ENCODE measurements around the gene PHLDA1. TPM values are rescaled to one million over a fixed set of nuclear protein-coding genes. Genes with fewer than 3 reads are reported as not detected.

The PHLDA1 gene
- total RNA-seq, 4 donors from 2014 or later, result 0.59 to 34.8 (median 6.7) TPM

DNA sequence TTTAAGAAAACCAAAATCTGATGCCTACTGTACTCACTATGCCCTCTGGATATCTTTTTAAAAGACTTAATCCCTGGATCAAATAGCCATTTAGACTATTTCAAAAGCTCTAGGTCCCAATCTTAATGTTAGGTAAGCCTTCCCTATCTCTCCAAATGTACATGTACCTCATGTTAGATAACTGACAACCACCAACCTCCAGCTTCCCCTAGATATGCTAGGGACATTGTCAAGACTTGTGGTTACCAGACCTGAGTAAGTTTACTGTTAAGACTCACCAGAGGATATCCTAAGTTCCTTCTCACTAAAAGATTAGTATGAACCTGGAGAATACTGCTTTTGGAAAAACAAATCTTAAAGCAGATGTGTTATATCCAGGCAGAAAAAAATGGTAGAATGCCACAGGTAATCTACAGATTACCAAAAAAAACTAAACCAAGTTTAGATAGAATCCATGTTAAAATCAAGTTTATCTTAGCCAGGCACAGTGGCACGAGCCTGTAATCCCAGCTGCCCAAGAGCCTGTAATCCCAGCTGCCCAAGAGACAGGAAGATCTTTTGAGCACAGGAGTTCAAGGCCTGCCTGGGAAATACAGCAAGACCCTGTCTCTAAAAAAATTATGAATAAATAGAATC, 43.2 kb upstream of the PHLDA1 start:
- Histone ChIP-seq H3K27ac (no peak overlapping the region), H3K9me3 (no peaks in the 10 kb centered on the region), H3K4me3 (no peak overlapping the region), H3K36me3 (no peaks in the 10 kb centered on the region), H3K27me3 (no peaks in the 10 kb centered on the region), H3K4me1 (peaks cover 0 to 3% of the 10 kb centered on the region in 2 donors)
- intact Hi-C loops (cut with DNase I; ENCODE audit: low total_unique reads), result no loop called here
- no peak for DNase-seq
- TF ChIP-seq, protein P1, sequence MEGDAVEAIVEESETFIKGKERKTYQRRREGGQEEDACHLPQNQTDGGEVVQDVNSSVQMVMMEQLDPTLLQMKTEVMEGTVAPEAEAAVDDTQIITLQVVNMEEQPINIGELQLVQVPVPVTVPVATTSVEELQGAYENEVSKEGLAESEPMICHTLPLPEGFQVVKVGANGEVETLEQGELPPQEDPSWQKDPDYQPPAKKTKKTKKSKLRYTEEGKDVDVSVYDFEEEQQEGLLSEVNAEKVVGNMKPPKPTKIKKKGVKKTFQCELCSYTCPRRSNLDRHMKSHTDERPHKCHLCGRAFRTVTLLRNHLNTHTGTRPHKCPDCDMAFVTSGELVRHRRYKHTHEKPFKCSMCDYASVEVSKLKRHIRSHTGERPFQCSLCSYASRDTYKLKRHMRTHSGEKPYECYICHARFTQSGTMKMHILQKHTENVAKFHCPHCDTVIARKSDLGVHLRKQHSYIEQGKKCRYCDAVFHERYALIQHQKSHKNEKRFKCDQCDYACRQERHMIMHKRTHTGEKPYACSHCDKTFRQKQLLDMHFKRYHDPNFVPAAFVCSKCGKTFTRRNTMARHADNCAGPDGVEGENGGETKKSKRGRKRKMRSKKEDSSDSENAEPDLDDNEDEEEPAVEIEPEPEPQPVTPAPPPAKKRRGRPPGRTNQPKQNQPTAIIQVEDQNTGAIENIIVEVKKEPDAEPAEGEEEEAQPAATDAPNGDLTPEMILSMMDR (IDR thresholded peaks at IDR 0.05), result no peak
- no peak for TF ChIP-seq POLR2A (IDR thresholded peaks at IDR 0.05)

DNA sequence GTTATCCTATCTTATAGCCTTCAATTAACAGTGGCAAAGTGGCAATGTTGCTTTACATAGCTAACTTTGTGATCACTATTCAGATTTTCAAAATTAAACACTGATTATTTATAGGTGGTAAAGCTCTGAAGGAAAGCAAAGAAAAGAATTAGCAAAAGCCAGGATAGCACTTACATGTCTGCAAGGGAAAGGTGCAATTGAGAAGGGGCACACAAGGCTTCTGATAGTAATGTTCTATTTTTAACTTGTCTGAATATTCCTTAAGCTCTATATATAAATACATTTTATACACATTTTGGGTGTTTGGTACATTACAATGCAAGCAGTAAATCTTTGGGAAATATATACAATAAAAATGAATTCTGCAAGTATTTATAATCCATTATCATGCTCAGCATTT, 42.0 kb upstream of the PHLDA1 start:
- Histone ChIP-seq H3K4me3 (no peak overlapping the region), H3K9me3 (no peaks in the 10 kb centered on the region), H3K36me3 (no peaks in the 10 kb centered on the region), H3K4me1 (peaks cover 0 to 3% of the 10 kb centered on the region in 2 donors), H3K27me3 (no peaks in the 10 kb centered on the region), H3K27ac (no peak overlapping the region)
- intact Hi-C loops (cut with DNase I; ENCODE audit: low total_unique reads), result no loop called here
- TF ChIP-seq, protein P1 (IDR thresholded peaks at IDR 0.05), result no peak
- TF ChIP-seq POLR2A (IDR thresholded peaks at IDR 0.05), result no peak
- no peak for DNase-seq

DNA sequence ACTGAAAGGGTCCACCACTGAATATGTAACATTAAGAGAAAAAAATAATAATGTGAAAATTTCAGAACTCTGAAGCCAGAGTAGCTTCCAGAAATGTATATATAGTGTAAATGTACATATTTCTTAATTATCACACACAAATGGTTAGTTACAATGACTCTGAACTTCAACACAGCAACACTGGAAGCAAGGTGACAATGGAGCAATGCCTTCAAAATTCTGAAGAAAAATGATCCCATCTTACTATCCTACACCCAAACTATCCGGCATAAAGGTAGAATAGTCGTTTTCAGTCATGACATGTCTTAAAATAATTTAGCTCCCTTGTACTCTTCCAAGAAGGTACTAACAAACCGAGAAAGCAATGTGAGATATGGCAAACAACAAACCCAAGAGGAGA, 41.0 kb upstream of the PHLDA1 start:
- Histone ChIP-seq H3K4me3 (no peak overlapping the region), H3K27me3 (no peaks in the 10 kb centered on the region), H3K27ac (no peak overlapping the region), H3K9me3 (no peaks in the 10 kb centered on the region), H3K36me3 (no peaks in the 10 kb centered on the region), H3K4me1 (peaks cover 0 to 3% of the 10 kb centered on the region in 2 donors)
- intact Hi-C loops (cut with DNase I; ENCODE audit: low total_unique reads), result no loop called here
- no peak for DNase-seq
- TF ChIP-seq, protein P1 (IDR thresholded peaks at IDR 0.05), result no peak
- TF ChIP-seq POLR2A (IDR thresholded peaks at IDR 0.05), result no peak

DNA sequence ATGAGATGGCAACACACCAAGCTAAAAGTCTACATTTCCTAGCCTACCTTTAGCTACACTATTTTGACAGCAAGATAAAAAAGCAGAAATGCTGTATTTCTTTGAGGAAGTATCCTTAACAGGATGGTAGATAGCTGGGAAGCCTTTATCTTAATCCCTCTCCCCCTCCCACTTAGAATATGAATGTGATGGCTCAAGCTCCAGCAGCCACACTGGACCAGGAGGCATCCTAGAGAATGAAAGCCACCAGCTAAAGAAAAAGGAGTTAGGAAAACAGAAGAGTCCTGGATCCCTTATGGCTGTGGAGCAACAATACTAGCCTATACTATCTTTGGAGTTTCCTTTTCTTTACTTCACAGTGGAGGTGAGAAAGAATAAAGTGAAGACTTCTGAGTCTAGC, 37.8 kb upstream of the PHLDA1 start:
- Histone ChIP-seq H3K36me3 (peaks cover 0 to 3% of the 10 kb centered on the region in 2 donors), H3K4me3 (no peak overlapping the region), H3K27ac (no peak overlapping the region), H3K27me3 (no peaks in the 10 kb centered on the region), H3K4me1 (no peaks in the 10 kb centered on the region), H3K9me3 (peaks cover 0 to 14% of the 10 kb centered on the region in 2 donors)
- no peak for DNase-seq
- intact Hi-C loops (cut with DNase I; ENCODE audit: low total_unique reads), result no loop called here
- TF ChIP-seq POLR2A (IDR thresholded peaks at IDR 0.05), result no peak
- TF ChIP-seq, protein P1 (IDR thresholded peaks at IDR 0.05), result no peak

DNA sequence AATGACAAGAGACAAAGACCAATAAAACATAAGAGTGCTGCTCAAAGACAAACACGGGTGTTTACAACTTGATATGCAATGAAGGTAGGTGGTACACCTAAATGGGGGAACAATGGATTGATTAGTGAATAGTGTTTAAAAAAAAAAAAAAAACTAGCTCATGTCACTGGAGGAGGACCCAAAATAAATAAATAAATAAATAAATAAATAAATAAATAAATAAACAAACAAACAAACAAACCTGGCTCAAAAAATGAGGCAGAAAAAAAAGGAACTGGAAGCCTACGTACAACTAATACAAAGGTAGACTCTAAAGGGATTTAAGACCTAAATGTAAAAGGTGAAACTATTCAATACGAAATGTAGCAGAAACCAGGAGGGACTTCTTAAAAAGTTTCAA, 34.3 kb upstream of the PHLDA1 start:
- H3K4me3 ChIP-seq, result no peak overlapping the region
- no peaks in the 10 kb centered on the region for H3K4me1 ChIP-seq
- H3K9me3 ChIP-seq, result peaks cover 0 to 15% of the 10 kb centered on the region in 2 donors
- H3K36me3 ChIP-seq, result peaks cover 0 to 3% of the 10 kb centered on the region in 2 donors
- intact Hi-C loops (cut with DNase I; ENCODE audit: low total_unique reads), result no loop called here
- H3K27ac ChIP-seq, result no peak overlapping the region
- no peaks in the 10 kb centered on the region for H3K27me3 ChIP-seq
- no peak for DNase-seq
- TF ChIP-seq, protein P1 (IDR thresholded peaks at IDR 0.05), result no peak
- TF ChIP-seq POLR2A (IDR thresholded peaks at IDR 0.05), result no peak

All from uterus (tissue), 4 donors.